ENCODE data around the gene FPR3. TPM values are rescaled to one million over a fixed set of nuclear protein-coding genes. Genes with fewer than 3 reads are reported as not detected.

FPR3 gene
- total and polyA plus RNA-seq, 9 of the 15 experiments (the other 6 are each of a cell fraction or from before 2014, with no cell fraction given), result 0.08 to 0.51 (median 0.22) TPM; not detected in 1

GRCh38 chr19:51821456-51821855 lies 26.5 kb downstream of the FPR3 start (continued):
- no peak for TF ChIP-seq TEAD4 (IDR thresholded peaks at IDR 0.05; ENCODE audit: low read length)
- no peak for TF ChIP-seq TEAD4 (CRISPR knock-in tag; IDR thresholded peaks at IDR 0.05; ENCODE audit: borderline replicate concordance)
- TF ChIP-seq MGA (IDR thresholded peaks at IDR 0.05), result no peak
- no peak for TF ChIP-seq SP1 (CRISPR knock-in tag; IDR thresholded peaks at IDR 0.05)
- TF ChIP-seq THRB (CRISPR knock-in tag; conservative IDR thresholded peaks at IDR 0.05), result no peak
- TF ChIP-seq BCLAF1 (IDR thresholded peaks at IDR 0.05; ENCODE audit: borderline replicate concordance in 1 of 2, control insufficient read depth in 1 of 2, low read depth in 2 of 2, low read length in 1 of 2), result no peak
